CD4-positive, CD25-positive, alpha-beta regulatory T cell (primary cell): ENCODE measurements around the gene CARM1. TPM values are rescaled to one million over a fixed set of nuclear protein-coding genes. Genes with fewer than 3 reads are reported as not detected.
A peak's percentile ranks its signal among the peaks of the same experiment; 100 is the strongest.

Experiments used
- ATAC-seq, 2 donors: fragments of 150-1000 bp; cut with Tn5 transposase; one replicate each; pipeline ENCODE4 v1.10.0; 2021; ENCODE audit warnings: low read depth in 2 of 2, moderate number of reproducible peaks in 2 of 2, moderate library complexity in 1 of 2
- DNase-seq, 3 donors: peaks; one replicate each; pipeline versions ENCODE4 v3.0.0 to v3.0.0-alpha.2; 2012 to 2022; ENCODE audit warnings: mixed read lengths in 1 of 3
- H3K27ac ChIP-seq: one replicate; pipeline ENCODE4 v1.7.0; 2013; ENCODE audit warnings: mild to moderate bottlenecking, low read length; ENCODE audit not compliant: insufficient read depth, poor library complexity, severe bottlenecking
- H3K27me3 ChIP-seq: one replicate; pipeline ENCODE4 v1.7.0; 2013; ENCODE audit warnings: low read length; ENCODE audit not compliant: control insufficient read depth, insufficient read depth
- H3K36me3 ChIP-seq: one replicate; pipeline ENCODE4 v1.7.0; 2013; ENCODE audit warnings: mild to moderate bottlenecking, low read length, moderate library complexity; ENCODE audit not compliant: control insufficient read depth, insufficient read depth
- H3K4me1 ChIP-seq: 2 replicates; pipeline ENCODE4 v1.7.0; 2013; ENCODE audit warnings: mild to moderate bottlenecking, low read length; ENCODE audit not compliant: insufficient read depth, control insufficient read depth, poor library complexity, severe bottlenecking
- H3K4me3 ChIP-seq: one replicate; pipeline ENCODE4 v1.7.0; 2013; ENCODE audit warnings: low read depth, mild to moderate bottlenecking, low read length, moderate library complexity
- H3K9me3 ChIP-seq, 2 experiments: 1 replicate in 1 of 2; 2 replicates in 1 of 2; pipeline ENCODE4 v1.7.0; 2013; ENCODE audit warnings: low read length in 2 of 2, mild to moderate bottlenecking in 1 of 2, moderate library complexity in 1 of 2; ENCODE audit not compliant: control insufficient read depth in 2 of 2
- H3K27ac Mint-ChIP-seq, 3 donors: one replicate each; pipeline ENCODE4 v1.8.0; 2020 to 2022; ENCODE audit warnings: mild to moderate bottlenecking in 3 of 3, mixed read lengths in 3 of 3, moderate library complexity in 2 of 3
- H3K27me3 Mint-ChIP-seq: one replicate; pipeline ENCODE4 v1.8.0; 2022; ENCODE audit warnings: mild to moderate bottlenecking, mixed read lengths
- H3K36me3 Mint-ChIP-seq: one replicate; pipeline ENCODE4 v1.8.0; 2020; ENCODE audit warnings: mixed read lengths
- H3K4me1 Mint-ChIP-seq, 4 donors: one replicate each; pipeline ENCODE4 v1.8.0; 2020 to 2022; ENCODE audit warnings: mixed read lengths in 4 of 4, mild to moderate bottlenecking in 1 of 4
- H3K4me3 Mint-ChIP-seq, 4 donors: one replicate each; pipeline ENCODE4 v1.8.0; 2020 to 2022; ENCODE audit warnings: mild to moderate bottlenecking in 4 of 4, mixed read lengths in 4 of 4, moderate library complexity in 3 of 4
- H3K9me3 Mint-ChIP-seq, 7 donors: one replicate each; pipeline ENCODE4 v1.8.0; 2020 to 2022; ENCODE audit warnings: mixed read lengths in 7 of 7, mild to moderate bottlenecking in 3 of 7, moderate library complexity in 2 of 7
- polyA plus RNA-seq, 4 donors: library from polyadenylated mRNA; unstranded; fragments of 300-500 nt; fragmentation: Illumina TruSeq; gene quantifications; one replicate each; pipeline ENCODE4 v1.2.3, GENCODE V29; 2021
- total RNA-seq: library from RNA; stranded (reverse); gene quantifications from one replicate; pipeline ENCODE4 v1.2.3, GENCODE V29; 2022

CARM1 gene
- total and polyA plus RNA-seq, 5 donors from 2014 or later: 0.39 to 26.0 (median 0.59) TPM

GRCh38 chr19:10962863-10963262 lies 91.5 kb downstream of the CARM1 start:
- H3K36me3 Mint-ChIP-seq: peaks cover 10% of the 10 kb centered on the region
- peak overlapping the region; percentile 82 to 93 (median 88) for H3K27ac Mint-ChIP-seq
- H3K27me3 Mint-ChIP-seq: peaks cover 4% of the 10 kb centered on the region
- Histone ChIP-seq H3K27ac (peak overlapping the region; percentile 62), H3K4me1 (peaks cover 38% of the 10 kb centered on the region), H3K4me3 (no peak overlapping the region), H3K27me3 (no peaks in the 10 kb centered on the region), H3K9me3 (no peaks in the 10 kb centered on the region), H3K36me3 (no peaks in the 10 kb centered on the region)
- ATAC-seq (no peak), DNase-seq (no peak)
- H3K9me3 Mint-ChIP-seq: no peaks in the 10 kb centered on the region
- H3K4me3 Mint-ChIP-seq: peak overlapping the region; percentile 84 to 97 (median 92)
- H3K4me1 Mint-ChIP-seq: peaks cover 18 to 57% (median 36%) of the 10 kb centered on the region in 4 donors

- H3K27ac Mint-ChIP-seq: peak overlapping the region; percentile 74 to 93 (median 88)
- H3K36me3 Mint-ChIP-seq: peaks cover 10% of the 10 kb centered on the region
- H3K4me3 Mint-ChIP-seq: peak overlapping the region; percentile 59 to 97 (median 88)
- Histone ChIP-seq H3K27ac (peak overlapping the region; percentile 62), H3K27me3 (no peaks in the 10 kb centered on the region), H3K36me3 (no peaks in the 10 kb centered on the region), H3K4me3 (no peak overlapping the region), H3K9me3 (no peaks in the 10 kb centered on the region), H3K4me1 (peaks cover 40% of the 10 kb centered on the region)
- no peak for DNase-seq
- H3K4me1 Mint-ChIP-seq: peaks cover 18 to 66% (median 42%) of the 10 kb centered on the region in 4 donors
- ATAC-seq: no peak
- no peaks in the 10 kb centered on the region for H3K9me3 Mint-ChIP-seq
- H3K27me3 Mint-ChIP-seq: peaks cover 4% of the 10 kb centered on the region
These were observed 92.5 kb downstream of the CARM1 start for GRCh38 chr19:10963865-10964264.

GRCh38 chr19:10964903-10965302 lies 93.5 kb downstream of the CARM1 start:
- Mint-ChIP-seq H3K27me3 (peaks cover 4% of the 10 kb centered on the region), H3K4me3 (peak overlapping the region in 1 of 4 donors; percentile 84), H3K4me1 (peaks cover 18 to 68% (median 46%) of the 10 kb centered on the region in 4 donors), H3K27ac (no peak overlapping the region), H3K36me3 (peaks cover 13% of the 10 kb centered on the region), H3K9me3 (no peaks in the 10 kb centered on the region)
- H3K27me3 ChIP-seq: no peaks in the 10 kb centered on the region
- ATAC-seq: no peak
- no peaks in the 10 kb centered on the region for H3K9me3 ChIP-seq
- no peak overlapping the region for H3K27ac ChIP-seq
- H3K4me1 ChIP-seq: peaks cover 41% of the 10 kb centered on the region
- no peak overlapping the region for H3K4me3 ChIP-seq
- DNase-seq: no peak
- no peaks in the 10 kb centered on the region for H3K36me3 ChIP-seq

GRCh38 chr19:10965398-10965797 lies 94.0 kb downstream of the CARM1 start:
- Histone ChIP-seq H3K27ac (no peak overlapping the region), H3K36me3 (no peaks in the 10 kb centered on the region)

GRCh38 chr19:10966809-10967208 lies 95.5 kb downstream of the CARM1 start:
- no peak overlapping the region for H3K27ac ChIP-seq
- Mint-ChIP-seq H3K4me3 (peak overlapping the region in 3 of 4 donors; percentile 9 to 24 (median 18)), H3K9me3 (no peaks in the 10 kb centered on the region), H3K27ac (peak overlapping the region in 1 of 3 donors; percentile 57), H3K36me3 (peaks cover 15% of the 10 kb centered on the region), H3K27me3 (no peaks in the 10 kb centered on the region), H3K4me1 (peaks cover 22 to 71% (median 51%) of the 10 kb centered on the region in 4 donors)
- H3K4me3 ChIP-seq: no peak overlapping the region
- ATAC-seq (no peak), DNase-seq (no peak)
- peaks cover 30% of the 10 kb centered on the region for H3K4me1 ChIP-seq
- no peaks in the 10 kb centered on the region for H3K36me3 ChIP-seq
- H3K9me3 ChIP-seq: no peaks in the 10 kb centered on the region
- no peaks in the 10 kb centered on the region for H3K27me3 ChIP-seq

More at GRCh38 chr19:10965398-10965797, 94.0 kb downstream of the CARM1 start:
- no peak overlapping the region for H3K27ac Mint-ChIP-seq
- Histone ChIP-seq H3K4me3 (no peak overlapping the region), H3K27me3 (no peaks in the 10 kb centered on the region), H3K4me1 (peaks cover 36% of the 10 kb centered on the region), H3K9me3 (no peaks in the 10 kb centered on the region)
- peaks cover 15% of the 10 kb centered on the region for H3K36me3 Mint-ChIP-seq
- H3K27me3 Mint-ChIP-seq: peaks cover under 1% of the 10 kb centered on the region
- peak overlapping the region in 1 of 4 donors; percentile 84 for H3K4me3 Mint-ChIP-seq
- peaks cover 18 to 68% (median 50%) of the 10 kb centered on the region in 4 donors for H3K4me1 Mint-ChIP-seq
- DNase-seq (no peak), ATAC-seq (no peak)
- no peaks in the 10 kb centered on the region for H3K9me3 Mint-ChIP-seq

GRCh38 chr19:10968527-10969135 lies 97.3 kb downstream of the CARM1 start:
- Histone ChIP-seq H3K9me3 (no peaks in the 10 kb centered on the region), H3K27me3 (no peaks in the 10 kb centered on the region), H3K36me3 (no peaks in the 10 kb centered on the region), H3K4me1 (peaks cover 14% of the 10 kb centered on the region), H3K4me3 (no peak overlapping the region), H3K27ac (no peak overlapping the region)
- peak overlapping the region in 1 of 4 donors; percentile 54 for H3K4me3 Mint-ChIP-seq
- H3K36me3 Mint-ChIP-seq: peaks cover 15% of the 10 kb centered on the region
- H3K27ac Mint-ChIP-seq: peak overlapping the region; percentile 17 to 59 (median 32)
- peaks cover 15 to 59% (median 37%) of the 10 kb centered on the region in 4 donors for H3K4me1 Mint-ChIP-seq
- no peak for ATAC-seq
- H3K9me3 Mint-ChIP-seq: no peaks in the 10 kb centered on the region
- no peaks in the 10 kb centered on the region for H3K27me3 Mint-ChIP-seq
- DNase-seq: no peak

GRCh38 chr19:10971107-10971726 lies 99.9 kb downstream of the CARM1 start:
- H3K27ac Mint-ChIP-seq: peak overlapping the region in 1 of 3 donors; percentile 52
- H3K4me1 ChIP-seq: peaks cover 11% of the 10 kb centered on the region
- peaks cover 12 to 56% (median 29%) of the 10 kb centered on the region in 4 donors for H3K4me1 Mint-ChIP-seq

More at GRCh38 chr19:10971107-10971726, 99.9 kb downstream of the CARM1 start:
- Histone ChIP-seq H3K4me3 (no peak overlapping the region), H3K36me3 (no peaks in the 10 kb centered on the region), H3K9me3 (no peaks in the 10 kb centered on the region), H3K27me3 (no peaks in the 10 kb centered on the region), H3K27ac (no peak overlapping the region)
- no peaks in the 10 kb centered on the region for H3K27me3 Mint-ChIP-seq
- no peak overlapping the region for H3K4me3 Mint-ChIP-seq
- DNase-seq (no peak), ATAC-seq (no peak)
- H3K36me3 Mint-ChIP-seq: peaks cover 9% of the 10 kb centered on the region
- no peaks in the 10 kb centered on the region for H3K9me3 Mint-ChIP-seq
